NCI-H2029 (cell line): ENCODE results near the gene RXFP3.

Experiments
- DNase-seq: peaks from one replicate; lab custom pipeline; 2025; lab: John Stamatoyannopoulos, UW

The RXFP3 gene

DNA sequence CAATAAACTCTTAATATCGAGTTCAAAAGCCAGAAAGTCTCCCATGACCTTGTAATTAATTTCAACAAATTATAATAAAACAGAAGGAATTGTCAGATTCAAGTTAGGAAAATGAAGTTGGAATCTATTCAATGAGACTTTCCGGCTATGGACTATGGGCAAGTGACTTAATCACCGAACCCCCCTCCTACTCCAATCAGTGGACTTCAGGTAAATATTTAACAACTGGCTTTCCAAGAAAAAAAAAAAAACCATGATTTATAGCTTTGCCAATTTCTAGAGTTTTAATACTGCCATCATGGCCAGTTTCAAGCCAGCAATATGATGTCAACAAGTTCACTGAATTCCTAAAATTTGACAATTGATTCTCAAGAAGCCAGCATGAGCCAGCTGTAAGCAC, 43.8 kb downstream of the RXFP3 start:
- DNase-seq: no peak

- no peak for DNase-seq
Measured at GRCh38 chr5:33981408-33982162, 45.4 kb downstream of the RXFP3 start.

- DNase-seq: no peak
Measured at GRCh38 chr5:33984178-33984577, 48.0 kb downstream of the RXFP3 start.

GRCh38 chr5:33984671-33985124, 48.5 kb downstream of the RXFP3 start, which contains the start of gene SLC45A2:
SLC45A2 (minus strand) TSS chr5:33984693; CDS start chr5:33984583, 110 bp downstream.
- no peak for DNase-seq

DNA sequence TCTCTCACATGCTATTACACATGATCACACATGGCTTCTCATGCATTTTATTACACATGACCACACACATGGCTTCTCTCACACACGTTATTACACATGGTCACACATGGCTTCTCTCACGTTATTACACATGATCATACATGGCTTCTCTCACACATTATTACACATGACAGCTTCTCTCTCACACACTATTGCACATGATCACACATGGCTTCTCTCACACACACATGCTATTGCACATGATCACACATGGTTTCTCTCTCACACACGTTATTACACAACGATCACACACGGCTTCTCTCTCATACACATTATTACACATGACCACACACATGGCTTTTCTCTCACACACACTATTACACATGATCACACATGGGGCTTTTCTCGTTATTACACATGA, 49.3 kb downstream of the RXFP3 start:
- no peak for DNase-seq
